HepG2 (cell line): ENCODE results near the gene CEP104. TPM values are rescaled to one million over a fixed set of nuclear protein-coding genes. Genes with fewer than 3 reads are reported as not detected.
A peak's percentile ranks its signal among the peaks of the same experiment; 100 is the strongest.

Experiments used
- AGO2 ChIP-seq: fragments of 200-400 bp; formaldehyde crosslinking; optimal IDR thresholded peaks from 2 replicates; pipeline ENCODE3; 2017; ENCODE audit warnings: mild to moderate bottlenecking, low read depth, low read length, moderate library complexity
- AKAP8 ChIP-seq: sonication (generic); formaldehyde crosslinking; IDR thresholded peaks from 2 replicates; pipeline ENCODE4 v1.5.1; 2020; ENCODE audit warnings: mild to moderate bottlenecking, missing genetic modification reagents
- ATF7-NPFF ChIP-seq: sonication (generic); formaldehyde crosslinking; IDR thresholded peaks from 2 replicates; pipeline ENCODE4 v1.8.1; 2023; ENCODE audit warnings: mild to moderate bottlenecking, low read depth, missing genetic modification reagents, moderate library complexity
- CC2D1A ChIP-seq: sonication (generic); formaldehyde crosslinking; IDR thresholded peaks from 2 replicates; pipeline ENCODE4 v1.8.1; 2023; ENCODE audit warnings: mild to moderate bottlenecking, missing genetic modification reagents
- CHD2 ChIP-seq: IDR thresholded peaks from 2 replicates; pipeline ENCODE4 v1.6.1; 2011; ENCODE audit warnings: low read depth, low read length, improper control_type of control experiment
- CREM ChIP-seq, 2 experiments: sonication (generic) in 1 of 2; formaldehyde crosslinking in 1 of 2; IDR thresholded peaks; 2 replicates each; pipeline versions ENCODE4 v1.4.0 to v1.6.1; 2016 to 2020; ENCODE audit warnings: antibody characterized with exemption in 1 of 2, mild to moderate bottlenecking in 1 of 2, missing genetic modification reagents in 1 of 2
- HMG20B ChIP-seq: conservative IDR thresholded peaks from 2 replicates; pipeline ENCODE4 v1.6.1; 2016; ENCODE audit warnings: missing genetic modification reagents, missing compliant biosample characterization
- HNRNPUL1 ChIP-seq: fragments of 200-400 bp; formaldehyde crosslinking; IDR thresholded peaks from 2 replicates; pipeline ENCODE4 v1.6.1; 2017; ENCODE audit warnings: low read depth, mild to moderate bottlenecking, low read length, moderate library complexity
- JARID2 ChIP-seq: sonication (generic); formaldehyde crosslinking; IDR thresholded peaks from 2 replicates; pipeline ENCODE4 v1.8.1; 2023; ENCODE audit warnings: missing genetic modification reagents, inconsistent platforms; ENCODE audit not compliant: insufficient replicate concordance
- MTA1 ChIP-seq: sonication (generic); formaldehyde crosslinking; IDR thresholded peaks from 2 replicates; pipeline ENCODE4 v1.4.0; 2020; ENCODE audit warnings: missing genetic modification reagents, mild to moderate bottlenecking, borderline replicate concordance
- NCOA2 ChIP-seq: sonication (generic); formaldehyde crosslinking; IDR thresholded peaks from 2 replicates; pipeline ENCODE4 v1.8.0; 2022; ENCODE audit warnings: inconsistent platforms
- NFYC ChIP-seq: IDR thresholded peaks from 2 replicates; pipeline ENCODE4 v1.6.1; 2016; ENCODE audit warnings: missing genetic modification reagents, missing compliant biosample characterization
- SOX6 ChIP-seq, 2 experiments: fragments of 450-650 bp in 1 of 2; sonication (generic) in 1 of 2; formaldehyde crosslinking in 1 of 2; IDR thresholded peaks; 2 replicates each; pipeline versions ENCODE4 v1.4.0 to v1.6.1; 2017 to 2020; ENCODE audit warnings: antibody characterized with exemption in 1 of 2, mild to moderate bottlenecking in 1 of 2, missing genetic modification reagents in 1 of 2
- TP53 ChIP-seq: sonication (generic); formaldehyde crosslinking; conservative IDR thresholded peaks from 2 replicates; pipeline ENCODE4 v1.4.0; 2020; ENCODE audit warnings: missing genetic modification reagents
- ZFP41 ChIP-seq: sonication (generic); formaldehyde crosslinking; IDR thresholded peaks from 2 replicates; pipeline ENCODE4 v1.4.0; 2020; ENCODE audit warnings: mild to moderate bottlenecking, missing genetic modification reagents, borderline replicate concordance
- ZKSCAN5 ChIP-seq: sonication (generic); formaldehyde crosslinking; IDR thresholded peaks from 2 replicates; pipeline ENCODE4 v1.5.1; 2020; ENCODE audit warnings: mild to moderate bottlenecking, missing genetic modification reagents
- ZNF674 ChIP-seq: sonication (generic); formaldehyde crosslinking; IDR thresholded peaks from 2 replicates; pipeline ENCODE4 v1.5.0; 2020; ENCODE audit warnings: low read depth, mild to moderate bottlenecking, missing genetic modification reagents
- ZNF703 ChIP-seq: sonication (generic); formaldehyde crosslinking; IDR thresholded peaks from 2 replicates; pipeline ENCODE4 v1.5.1; 2020; ENCODE audit warnings: missing genetic modification reagents, mild to moderate bottlenecking, moderate library complexity, borderline replicate concordance
- ZSCAN9 ChIP-seq: IDR thresholded peaks from 2 replicates; pipeline ENCODE4 v1.6.1; 2016; ENCODE audit warnings: borderline replicate concordance
- polyA plus RNA-seq, 8 experiments: library from polyadenylated mRNA; depleted of rRNA in 3 of 8; stranded (reverse) in 7 of 8; unstranded in 1 of 8; fragments of >200 nt; fragmentation: Illumina TruSeq in 4 of 8; extraction: Trizol in 4 of 8; gene quantifications; 2 replicates each; pipeline versions ENCODE4 v1.2.1 to v1.2.3, GENCODE V29; 2011 to 2016; ENCODE audit warnings: low read depth in 4 of 8, missing spikeins in 1 of 8, mixed read lengths in 1 of 8; ENCODE audit not compliant: insufficient read depth in 1 of 8
- total RNA-seq, 5 experiments: library from RNA; depleted of rRNA; stranded (reverse); fragments of >200 nt; fragmentation: Illumina TruSeq; extraction: Trizol; gene quantifications; 2 replicates each; pipeline ENCODE4 v1.2.3, GENCODE V29; 2016; ENCODE audit warnings: low read depth in 1 of 5
- TF ChIP-seq, protein P1 (sequence below): sonication (generic); formaldehyde crosslinking; IDR thresholded peaks from 2 replicates; pipeline ENCODE4 v1.9.0; 2021; ENCODE audit warnings: missing genetic modification reagents, borderline replicate concordance

CEP104 gene
- total and polyA plus RNA-seq, 2 of the 13 experiments (the other 11 are each of a cell fraction or from before 2014, with no cell fraction given): 20.4 to 30.1 TPM

DNA sequence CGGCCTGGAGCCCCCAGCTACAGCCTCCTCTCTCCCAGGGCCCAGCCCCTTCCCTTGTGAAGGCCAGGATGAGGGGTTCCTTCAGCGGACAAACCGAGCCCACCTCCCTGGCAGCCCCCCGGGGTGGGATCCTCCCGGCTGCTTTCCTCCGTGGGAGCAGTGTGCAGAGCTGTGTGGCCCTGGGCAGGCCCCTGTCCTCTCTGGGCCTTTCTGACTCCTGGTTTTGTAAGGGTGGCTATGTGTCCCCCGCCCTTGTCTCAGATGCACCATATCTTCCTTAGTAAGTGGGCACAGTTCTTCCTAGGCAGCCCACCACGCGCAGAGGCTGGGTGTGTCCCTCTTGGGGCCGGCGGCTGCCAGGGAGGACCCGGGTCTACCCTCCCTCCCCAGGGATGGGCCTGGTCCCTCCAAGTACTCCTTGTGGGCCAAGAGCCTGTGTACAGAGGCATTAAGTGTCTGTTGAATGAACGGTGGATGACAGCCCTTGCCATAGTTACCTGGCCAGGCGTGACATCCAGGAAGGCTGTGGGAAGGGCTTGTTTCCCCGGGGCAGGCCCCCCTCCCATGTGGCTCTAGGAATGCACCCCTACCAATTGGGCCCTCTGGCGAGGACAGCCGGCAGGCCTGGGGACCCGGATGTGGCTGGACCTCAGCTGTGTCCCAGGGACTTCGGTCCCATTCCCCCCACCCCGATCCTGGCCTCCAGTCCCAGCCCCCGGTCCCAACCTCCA, 80.6 kb downstream of the CEP104 start (continued):
- TF ChIP-seq, protein P1, sequence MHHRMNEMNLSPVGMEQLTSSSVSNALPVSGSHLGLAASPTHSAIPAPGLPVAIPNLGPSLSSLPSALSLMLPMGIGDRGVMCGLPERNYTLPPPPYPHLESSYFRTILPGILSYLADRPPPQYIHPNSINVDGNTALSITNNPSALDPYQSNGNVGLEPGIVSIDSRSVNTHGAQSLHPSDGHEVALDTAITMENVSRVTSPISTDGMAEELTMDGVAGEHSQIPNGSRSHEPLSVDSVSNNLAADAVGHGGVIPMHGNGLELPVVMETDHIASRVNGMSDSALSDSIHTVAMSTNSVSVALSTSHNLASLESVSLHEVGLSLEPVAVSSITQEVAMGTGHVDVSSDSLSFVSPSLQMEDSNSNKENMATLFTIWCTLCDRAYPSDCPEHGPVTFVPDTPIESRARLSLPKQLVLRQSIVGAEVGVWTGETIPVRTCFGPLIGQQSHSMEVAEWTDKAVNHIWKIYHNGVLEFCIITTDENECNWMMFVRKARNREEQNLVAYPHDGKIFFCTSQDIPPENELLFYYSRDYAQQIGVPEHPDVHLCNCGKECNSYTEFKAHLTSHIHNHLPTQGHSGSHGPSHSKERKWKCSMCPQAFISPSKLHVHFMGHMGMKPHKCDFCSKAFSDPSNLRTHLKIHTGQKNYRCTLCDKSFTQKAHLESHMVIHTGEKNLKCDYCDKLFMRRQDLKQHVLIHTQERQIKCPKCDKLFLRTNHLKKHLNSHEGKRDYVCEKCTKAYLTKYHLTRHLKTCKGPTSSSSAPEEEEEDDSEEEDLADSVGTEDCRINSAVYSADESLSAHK: no peak
- no peak for TF ChIP-seq TP53 (CRISPR knock-in tag)
- no peak for TF ChIP-seq ZFP41 (CRISPR knock-in tag)
- TF ChIP-seq HNRNPUL1: no peak
- TF ChIP-seq AKAP8 (CRISPR knock-in tag): no peak
- no peak for TF ChIP-seq MTA1 (CRISPR knock-in tag)
- peak; percentile 97 for TF ChIP-seq AGO2
- no peak for TF ChIP-seq NFYC (CRISPR knock-in tag)
- TF ChIP-seq CREM (IDR thresholded peaks at IDR 0.05): no peak
- TF ChIP-seq CREM (CRISPR knock-in tag; IDR thresholded peaks at IDR 0.05): no peak
- TF ChIP-seq ATF7-NPFF (CRISPR knock-in tag): no peak; the same call in 1 of the 2 replicates
- TF ChIP-seq ZNF703 (CRISPR knock-in tag): peak; percentile 15; the same call in 1 of the 2 replicates
- TF ChIP-seq NCOA2 (CRISPR knock-in tag): no peak
- no peak for TF ChIP-seq CC2D1A
- TF ChIP-seq ZKSCAN5 (CRISPR knock-in tag): no peak
- 0 out of 2 replicates have a peak, but pooled peaks have one; percentile 1 for TF ChIP-seq ZSCAN9 (CRISPR knock-in tag)
- TF ChIP-seq SOX6 (IDR thresholded peaks at IDR 0.05): no peak
- TF ChIP-seq SOX6 (CRISPR knock-in tag; IDR thresholded peaks at IDR 0.05): 0 out of 2 replicates have a peak, but pooled peaks have one; percentile 0
- TF ChIP-seq HMG20B (CRISPR knock-in tag): no peak
- TF ChIP-seq ZNF674 (CRISPR knock-in tag): no peak
- TF ChIP-seq CHD2: no peak
- TF ChIP-seq JARID2: no peak
